ENCODE data around the gene CILP. TPM values are rescaled to one million over a fixed set of nuclear protein-coding genes. Genes with fewer than 3 reads are reported as not detected.
"Not testable (repeated sequence)": the region's sequence is repeated elsewhere in the genome, so short reads cannot be mapped to it uniquely, and the experiment has no call there.

CILP gene
- total RNA-seq, 2 experiments from 2014 or later: 0.06 TPM; not detected in 1

GRCh38 chr15:65233696-65234095 is 22.4 kb upstream of the CILP start:
- H3K9me2 ChIP-seq (ENCODE audit: insufficient read depth, low read length): no peaks in the 10 kb centered on the region
- H4K20me1 ChIP-seq (ENCODE audit: insufficient read depth, low read length): no peaks in the 10 kb centered on the region
- no peak overlapping the region for H3K4me3 ChIP-seq (ENCODE audit: low read depth, low read length, poor library complexity, severe bottlenecking)
- no peak overlapping the region for H3K4me2 ChIP-seq (ENCODE audit: low read length)
- no peak for TF ChIP-seq EZH2phosphoT487 (IDR thresholded peaks at IDR 0.05; ENCODE audit: borderline replicate concordance, low read depth, low read length)
- TF ChIP-seq, protein P1, sequence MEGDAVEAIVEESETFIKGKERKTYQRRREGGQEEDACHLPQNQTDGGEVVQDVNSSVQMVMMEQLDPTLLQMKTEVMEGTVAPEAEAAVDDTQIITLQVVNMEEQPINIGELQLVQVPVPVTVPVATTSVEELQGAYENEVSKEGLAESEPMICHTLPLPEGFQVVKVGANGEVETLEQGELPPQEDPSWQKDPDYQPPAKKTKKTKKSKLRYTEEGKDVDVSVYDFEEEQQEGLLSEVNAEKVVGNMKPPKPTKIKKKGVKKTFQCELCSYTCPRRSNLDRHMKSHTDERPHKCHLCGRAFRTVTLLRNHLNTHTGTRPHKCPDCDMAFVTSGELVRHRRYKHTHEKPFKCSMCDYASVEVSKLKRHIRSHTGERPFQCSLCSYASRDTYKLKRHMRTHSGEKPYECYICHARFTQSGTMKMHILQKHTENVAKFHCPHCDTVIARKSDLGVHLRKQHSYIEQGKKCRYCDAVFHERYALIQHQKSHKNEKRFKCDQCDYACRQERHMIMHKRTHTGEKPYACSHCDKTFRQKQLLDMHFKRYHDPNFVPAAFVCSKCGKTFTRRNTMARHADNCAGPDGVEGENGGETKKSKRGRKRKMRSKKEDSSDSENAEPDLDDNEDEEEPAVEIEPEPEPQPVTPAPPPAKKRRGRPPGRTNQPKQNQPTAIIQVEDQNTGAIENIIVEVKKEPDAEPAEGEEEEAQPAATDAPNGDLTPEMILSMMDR (conservative IDR thresholded peaks at IDR 0.05; ENCODE audit: low read length): no peak
- POLR2A ChIA-PET: interaction anchor here (0.6 kb wide), 1 partner anchor 60 kb away, joined by 3 read pairs; no protein-coding TSS in a partner anchor
- DNase-seq (ENCODE audit: low spot score): no peak
- H3K4me1 ChIP-seq (ENCODE audit: insufficient read depth, low read length, poor library complexity, severe bottlenecking): no peaks in the 10 kb centered on the region
- H3K27ac ChIP-seq (ENCODE audit: low read depth, low read length, poor library complexity, severe bottlenecking): no peak overlapping the region
- H3K79me2 ChIP-seq (ENCODE audit: insufficient read depth, low read depth, low read length): no peaks in the 10 kb centered on the region
- H2AFZ ChIP-seq (ENCODE audit: low read length): no peak overlapping the region
- no peaks in the 10 kb centered on the region for H3K9me3 ChIP-seq (ENCODE audit: low read length)
- H3K36me3 ChIP-seq (ENCODE audit: insufficient read depth, low read length): no peaks in the 10 kb centered on the region
- BruUV-seq (replicated peaks): no TSS peak
- CTCF ChIA-PET (ENCODE audit: unreplicated experiment): no interaction called here
- intact Hi-C loops (cut with micrococcal nuclease; ENCODE audit: unreplicated experiment): no loop called here

DNA sequence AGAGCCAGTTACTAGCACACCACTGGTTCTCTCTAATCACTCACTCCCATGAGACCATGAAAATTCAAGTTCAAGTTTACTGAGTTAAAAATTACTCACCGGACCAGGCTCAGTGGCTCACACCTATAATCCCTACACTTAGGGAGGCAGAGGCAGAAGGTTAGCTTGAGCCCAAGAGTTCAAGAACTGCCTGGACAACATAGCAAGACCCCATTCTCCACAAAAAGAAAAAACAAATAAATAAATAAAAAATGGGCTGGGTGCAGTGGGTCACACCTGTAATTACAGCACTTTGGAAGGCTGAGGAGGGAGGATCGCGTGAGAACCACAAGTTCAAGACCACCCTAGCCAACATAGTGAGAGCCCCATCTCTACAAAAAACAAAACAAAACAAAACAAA is 21.2 kb upstream of the CILP start:
- CTCF ChIA-PET (ENCODE audit: unreplicated experiment): no interaction called here
- intact Hi-C loops (cut with micrococcal nuclease; ENCODE audit: unreplicated experiment): no loop called here
- POLR2A ChIA-PET: no interaction called here

GRCh38 chr15:65231306-65231705 is 20.0 kb upstream of the CILP start:
- BruUV-seq (replicated peaks): no TSS peak
- ChIA-PET CTCF (ENCODE audit: unreplicated experiment) (no interaction called here), POLR2A (interaction anchor here (0.6 kb wide), 1 partner anchor 24 kb away, joined by 3 read pairs; no protein-coding TSS in a partner anchor)
- Histone ChIP-seq H3K9me2 (ENCODE audit: insufficient read depth, low read length) (no peaks in the 10 kb centered on the region), H3K4me2 (ENCODE audit: low read length) (no peak overlapping the region), H3K27ac (ENCODE audit: low read depth, low read length, poor library complexity, severe bottlenecking) (no peak overlapping the region), H3K36me3 (ENCODE audit: insufficient read depth, low read length) (no peaks in the 10 kb centered on the region), H3K9me3 (ENCODE audit: low read length) (no peaks in the 10 kb centered on the region), H3K4me1 (ENCODE audit: insufficient read depth, low read length, poor library complexity, severe bottlenecking) (no peaks in the 10 kb centered on the region), H4K20me1 (ENCODE audit: insufficient read depth, low read length) (no peaks in the 10 kb centered on the region), H3K4me3 (ENCODE audit: low read depth, low read length, poor library complexity, severe bottlenecking) (no peak overlapping the region), H2AFZ (ENCODE audit: low read length) (no peak overlapping the region), H3K79me2 (ENCODE audit: insufficient read depth, low read depth, low read length) (no peaks in the 10 kb centered on the region)
- intact Hi-C loops (cut with micrococcal nuclease; ENCODE audit: unreplicated experiment): no loop called here
- TF ChIP-seq, protein P1 (conservative IDR thresholded peaks at IDR 0.05; ENCODE audit: low read length): no peak
- no peak for TF ChIP-seq EZH2phosphoT487 (IDR thresholded peaks at IDR 0.05; ENCODE audit: borderline replicate concordance, low read depth, low read length)
- no peak for DNase-seq (ENCODE audit: low spot score)

More for the DNA sequence above, 21.2 kb upstream of the CILP start:
- H3K36me3 ChIP-seq (ENCODE audit: insufficient read depth, low read length): no peaks in the 10 kb centered on the region
- no peaks in the 10 kb centered on the region for H4K20me1 ChIP-seq (ENCODE audit: insufficient read depth, low read length)
- DNase-seq (ENCODE audit: low spot score): no peak
- no peaks in the 10 kb centered on the region for H3K4me1 ChIP-seq (ENCODE audit: insufficient read depth, low read length, poor library complexity, severe bottlenecking)
- no peak overlapping the region for H2AFZ ChIP-seq (ENCODE audit: low read length)
- H3K4me3 ChIP-seq (ENCODE audit: low read depth, low read length, poor library complexity, severe bottlenecking): no peak overlapping the region
- no peak overlapping the region for H3K27ac ChIP-seq (ENCODE audit: low read depth, low read length, poor library complexity, severe bottlenecking)
- H3K79me2 ChIP-seq (ENCODE audit: insufficient read depth, low read depth, low read length): no peaks in the 10 kb centered on the region
- no peak for TF ChIP-seq EZH2phosphoT487 (IDR thresholded peaks at IDR 0.05; ENCODE audit: borderline replicate concordance, low read depth, low read length)
- TF ChIP-seq, protein P1 (conservative IDR thresholded peaks at IDR 0.05; ENCODE audit: low read length): no peak
- H3K9me2 ChIP-seq (ENCODE audit: insufficient read depth, low read length): no peaks in the 10 kb centered on the region
- H3K4me2 ChIP-seq (ENCODE audit: low read length): no peak overlapping the region
- BruUV-seq (replicated peaks): no TSS peak
- no peaks in the 10 kb centered on the region for H3K9me3 ChIP-seq (ENCODE audit: low read length)

GRCh38 chr15:65226901-65227300 is 15.6 kb upstream of the CILP start:
- H3K79me2 ChIP-seq (ENCODE audit: insufficient read depth, low read depth, low read length); H3K27ac ChIP-seq (ENCODE audit: low read depth, low read length, poor library complexity, severe bottlenecking); H3K4me3 ChIP-seq (ENCODE audit: low read depth, low read length, poor library complexity, severe bottlenecking); intact Hi-C loops (cut with micrococcal nuclease; ENCODE audit: unreplicated experiment); H2AFZ ChIP-seq (ENCODE audit: low read length); DNase-seq (ENCODE audit: low spot score); H3K9me2 ChIP-seq (ENCODE audit: insufficient read depth, low read length); CTCF ChIA-PET (ENCODE audit: unreplicated experiment); H3K4me1 ChIP-seq (ENCODE audit: insufficient read depth, low read length, poor library complexity, severe bottlenecking); H3K36me3 ChIP-seq (ENCODE audit: insufficient read depth, low read length); H3K4me2 ChIP-seq (ENCODE audit: low read length); H3K9me3 ChIP-seq (ENCODE audit: low read length); H4K20me1 ChIP-seq (ENCODE audit: insufficient read depth, low read length); BruUV-seq (replicated peaks): not testable (repeated sequence)
- POLR2A ChIA-PET: interaction anchor here (0.5 kb wide), 1 partner anchor 48 kb away, joined by 3 read pairs; no protein-coding TSS in a partner anchor

Data from OCI-LY7 (cell line).